Endothelial cell of hepatic sinusoid (primary cell): Measurements from ENCODE around the gene PNRC2.

Experiments
- in situ Hi-C: cut with HindIII; loops from 2 replicates; pipeline ENCODE4 v1.10.0; 2017; ENCODE audit warnings: low sequenced_read_pairs

Gene PNRC2, protein sequence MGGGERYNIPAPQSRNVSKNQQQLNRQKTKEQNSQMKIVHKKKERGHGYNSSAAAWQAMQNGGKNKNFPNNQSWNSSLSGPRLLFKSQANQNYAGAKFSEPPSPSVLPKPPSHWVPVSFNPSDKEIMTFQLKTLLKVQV

GRCh38 chr1:23959461-23960290, at the start of gene PNRC2:
Gene PNRC2, plus strand, starts transcription at chr1:23959828. Its CDS starts 1,630 bp downstream, at chr1:23961458.
- in situ Hi-C loops, result loop anchor here (5.0 kb wide), 2 partner anchors 68 to 97 kb away; no protein-coding TSS in a partner anchor

DNA sequence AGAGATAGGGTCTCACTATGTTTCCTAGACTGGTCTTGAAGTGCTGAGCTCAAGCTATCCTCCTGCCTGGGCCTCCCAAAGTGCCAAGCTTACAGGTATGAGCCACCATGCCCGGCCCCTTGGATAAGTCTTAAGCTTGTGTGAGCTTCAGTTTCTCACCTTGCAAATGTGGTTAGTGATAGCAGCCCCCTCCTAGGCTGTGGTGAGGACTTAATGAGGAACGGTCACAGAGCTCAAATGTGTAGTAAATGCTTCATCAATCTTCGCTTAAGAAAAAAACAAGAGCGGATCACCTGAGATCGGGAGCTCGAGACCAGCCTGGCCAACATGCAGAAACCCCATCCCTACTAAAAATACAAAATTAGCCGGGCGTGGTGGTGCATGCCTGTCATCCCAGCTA, 49.5 kb upstream of the PNRC2 start:
- in situ Hi-C loops, result loop anchor here (5.0 kb wide), 2 partner anchors 48 to 78 kb away; no protein-coding TSS in a partner anchor

GRCh38 chr1:23910553-23911246, 48.9 kb upstream of the PNRC2 start:
- in situ Hi-C loops, result loop anchor here (5.0 kb wide), 2 partner anchors 48 to 78 kb away; no protein-coding TSS in a partner anchor

GRCh38 chr1:23911921-23912320, 47.7 kb upstream of the PNRC2 start:
- in situ Hi-C loops, result loop anchor here (5.0 kb wide), 2 partner anchors 50 to 80 kb away; no protein-coding TSS in a partner anchor

- in situ Hi-C loops, result loop anchor here (5.0 kb wide), 2 partner anchors 51 to 81 kb away; no protein-coding TSS in a partner anchor
These were observed 46.3 kb upstream of the PNRC2 start, which contains the start of gene CNR2 for GRCh38 chr1:23913212-23913880. Gene CNR2, minus strand, starts transcription at chr1:23913362. Its CDS starts 37,745 bp downstream, at chr1:23875617.

- in situ Hi-C loops, result loop anchor here (5.0 kb wide), 2 partner anchors 53 to 83 kb away; no protein-coding TSS in a partner anchor
These were observed 44.7 kb upstream of the PNRC2 start for GRCh38 chr1:23914921-23915320.

DNA sequence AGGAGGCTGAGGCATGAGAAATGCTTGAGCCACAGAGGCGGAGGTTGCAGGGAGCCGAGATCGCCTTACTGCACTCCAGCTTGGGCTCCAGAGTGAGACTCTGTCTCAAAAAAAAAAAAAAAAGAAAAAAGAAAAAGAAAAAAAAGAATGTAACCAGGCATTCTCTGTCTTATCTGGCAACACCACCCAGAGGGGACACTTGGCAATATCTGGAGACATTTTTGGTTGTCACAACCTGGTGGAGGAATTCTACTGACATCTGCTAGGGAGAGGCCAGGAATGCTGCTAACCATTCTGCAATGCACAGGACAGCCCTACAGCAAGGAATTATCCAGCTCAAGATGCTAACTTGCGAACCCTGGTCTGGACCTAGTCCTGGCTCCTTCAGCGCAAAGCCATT, 44.2 kb upstream of the PNRC2 start:
- in situ Hi-C loops, result no loop called here

DNA sequence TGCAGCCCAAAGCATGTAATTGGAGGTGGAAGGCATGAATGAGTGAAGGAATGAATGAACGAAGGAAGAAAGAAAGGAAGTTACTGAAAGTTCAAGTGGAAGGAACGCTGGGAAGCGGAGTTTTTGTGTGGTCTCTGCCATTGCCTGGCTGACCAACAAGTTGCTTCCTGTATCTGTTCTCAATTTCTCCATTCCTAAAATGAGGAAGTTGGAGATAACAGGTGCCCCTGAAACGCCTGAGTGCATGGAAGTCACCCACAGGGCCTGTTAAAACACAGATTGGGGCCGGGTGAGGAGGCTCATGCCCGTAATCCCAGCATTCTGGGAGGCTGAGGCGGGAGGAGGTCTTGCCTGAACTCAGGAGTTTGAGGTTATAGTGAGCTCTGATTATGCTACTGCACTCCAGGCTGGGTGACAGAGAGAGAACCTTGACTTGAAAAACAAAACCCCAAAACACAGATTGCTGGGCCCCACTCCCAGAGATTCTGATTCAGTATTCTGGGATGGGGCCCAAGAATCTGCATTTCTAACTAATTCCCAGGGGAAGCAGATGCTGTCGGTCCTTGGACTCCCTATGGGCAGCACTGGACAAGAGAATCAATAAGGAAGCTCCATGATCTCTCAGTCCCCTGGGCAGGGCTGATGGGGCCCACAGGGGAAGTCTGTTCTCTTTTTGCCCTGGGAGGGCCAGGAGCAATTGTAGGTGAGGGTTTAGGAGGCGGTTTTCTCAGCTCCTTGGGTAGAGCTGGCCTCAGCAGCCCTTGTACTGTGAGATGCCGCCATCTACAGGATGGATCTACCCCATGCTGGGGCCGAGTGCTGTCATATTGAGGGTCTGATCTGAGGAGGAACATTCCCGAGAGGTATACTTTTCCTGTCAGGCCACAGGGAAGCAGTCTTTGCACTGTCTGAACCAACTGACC, 43.2 kb upstream of the PNRC2 start:
- in situ Hi-C loops, result no loop called here

DNA sequence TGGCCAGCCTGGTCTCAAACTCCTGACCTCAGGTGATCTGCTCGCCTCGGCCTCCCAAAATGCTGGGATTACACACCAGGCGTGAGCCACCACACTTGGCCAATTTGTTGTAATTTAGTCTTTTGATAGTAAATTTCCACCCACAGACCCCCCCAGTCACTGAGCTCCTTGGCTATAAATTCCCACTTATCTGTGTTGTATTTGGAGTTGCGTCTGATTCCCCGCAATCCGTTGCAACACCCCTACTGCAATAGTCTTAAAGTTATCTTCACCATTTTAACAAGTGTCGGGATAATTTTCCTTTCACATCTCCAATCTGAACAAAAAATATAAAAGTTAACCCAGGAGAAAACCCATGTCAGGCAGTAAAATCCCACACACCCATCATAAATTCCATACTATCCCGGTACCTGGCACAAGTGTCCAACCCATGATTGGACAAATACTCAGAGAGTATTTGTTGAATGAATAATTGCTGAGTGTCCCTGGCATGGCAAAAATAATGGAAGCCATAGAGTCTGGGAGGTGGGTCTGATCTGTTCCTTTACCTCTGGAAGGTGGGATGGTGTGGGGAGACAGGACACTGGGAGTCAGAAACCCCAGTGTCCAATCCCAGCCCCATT, 37.2 kb upstream of the PNRC2 start:
- in situ Hi-C loops, result no loop called here

DNA sequence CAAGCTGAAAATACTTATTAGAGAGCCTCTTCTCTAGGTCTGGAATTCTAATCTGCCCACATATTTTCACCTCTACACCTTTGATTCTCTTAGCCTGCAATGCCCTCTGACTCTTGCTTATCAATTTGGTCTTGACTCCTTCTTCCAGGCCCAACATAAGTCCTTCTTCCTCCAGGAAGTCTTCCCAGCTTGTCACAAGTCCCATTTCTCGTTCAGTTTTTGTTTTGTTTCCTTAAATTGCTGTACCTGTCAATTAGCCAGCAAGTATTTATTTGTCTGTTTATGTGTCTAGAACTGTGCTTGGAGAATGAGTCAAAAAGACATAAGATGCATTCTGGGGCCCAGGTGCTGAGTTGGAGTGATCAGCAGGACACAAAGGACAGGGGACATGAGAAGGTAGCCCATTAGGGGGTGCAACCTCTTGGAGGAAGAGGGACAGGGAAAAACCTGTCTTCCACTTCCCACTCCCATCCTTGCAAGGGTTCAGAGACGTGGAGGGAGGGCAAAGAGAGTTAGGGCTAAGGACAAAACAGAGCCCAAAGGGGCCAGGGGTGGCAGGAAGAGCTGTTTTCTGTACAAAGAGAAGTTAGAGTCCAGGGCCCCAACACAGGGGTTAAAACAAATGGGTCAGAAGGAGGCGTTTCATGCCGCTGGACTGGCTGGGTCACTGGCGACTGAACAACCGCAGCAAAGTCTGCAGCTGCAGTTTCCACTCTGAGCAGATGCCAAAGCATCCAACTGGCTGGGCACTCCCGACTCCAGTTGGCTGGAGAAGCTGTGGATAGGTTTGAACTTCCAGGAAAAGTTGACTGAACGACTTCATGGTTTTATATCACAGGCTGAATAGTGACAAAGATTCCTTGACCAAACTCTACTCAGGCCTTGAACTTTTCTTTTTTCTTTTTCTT, 35.8 kb upstream of the PNRC2 start:
- in situ Hi-C loops, result no loop called here

DNA sequence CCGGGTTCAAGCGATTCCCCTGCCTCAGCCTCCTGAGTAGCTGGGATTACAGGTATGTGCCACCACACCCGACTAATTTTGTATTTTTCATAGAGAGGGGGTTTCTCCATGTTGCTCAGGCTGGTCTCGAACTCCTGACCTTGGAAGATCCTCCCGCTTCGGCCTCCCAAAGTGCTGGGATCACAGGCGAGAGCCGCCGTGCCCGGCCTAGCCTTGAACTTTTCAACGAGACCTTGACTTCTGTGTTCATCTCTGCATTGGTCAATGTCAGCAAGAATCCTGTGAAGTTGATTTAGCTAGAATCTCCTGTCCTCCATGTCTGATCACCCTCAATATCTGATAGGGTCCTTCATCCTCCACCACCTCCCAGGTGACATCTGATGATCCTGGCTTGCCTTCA, 35.0 kb upstream of the PNRC2 start:
- in situ Hi-C loops, result no loop called here

DNA sequence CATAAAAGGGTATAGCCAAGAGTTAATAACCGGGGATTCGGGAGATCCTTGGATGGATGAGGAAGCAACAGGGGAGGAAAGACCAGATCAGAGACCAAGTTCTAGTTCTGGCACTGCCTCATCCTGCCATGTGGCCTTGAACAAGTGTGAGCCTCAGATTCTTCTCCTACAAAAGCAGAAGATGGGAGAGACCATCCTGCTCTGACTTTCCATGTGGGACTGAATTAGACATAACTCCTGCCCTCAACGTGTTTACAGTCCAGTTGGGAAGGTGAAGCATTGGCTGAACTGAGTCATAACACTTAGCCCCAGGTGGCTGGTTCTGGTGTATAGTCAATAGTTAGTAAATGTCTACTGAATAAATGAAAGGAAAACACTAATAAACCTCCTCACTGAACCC, 34.3 kb upstream of the PNRC2 start:
- in situ Hi-C loops, result no loop called here

GRCh38 chr1:23927097-23927496, 32.5 kb upstream of the PNRC2 start:
- in situ Hi-C loops, result no loop called here

DNA sequence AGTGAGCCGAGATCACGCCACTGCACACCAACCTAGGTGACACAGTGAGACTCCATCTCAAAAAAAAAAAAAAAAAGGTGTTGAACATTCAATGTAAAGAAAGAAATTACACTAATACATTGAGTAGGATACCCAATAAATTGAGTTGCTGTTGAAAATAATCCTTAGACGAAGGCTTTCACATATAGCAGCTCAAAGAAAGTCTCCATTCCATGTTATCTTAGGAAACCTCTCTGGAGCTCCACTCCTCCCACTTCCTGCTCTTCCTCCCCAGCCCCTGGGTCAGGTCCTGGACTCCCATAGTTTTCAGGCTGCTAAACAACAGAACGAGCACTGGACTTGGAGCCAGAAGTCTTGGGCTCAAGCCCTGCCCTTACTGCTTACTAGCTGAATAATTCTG, 30.8 kb upstream of the PNRC2 start:
- in situ Hi-C loops, result no loop called here

DNA sequence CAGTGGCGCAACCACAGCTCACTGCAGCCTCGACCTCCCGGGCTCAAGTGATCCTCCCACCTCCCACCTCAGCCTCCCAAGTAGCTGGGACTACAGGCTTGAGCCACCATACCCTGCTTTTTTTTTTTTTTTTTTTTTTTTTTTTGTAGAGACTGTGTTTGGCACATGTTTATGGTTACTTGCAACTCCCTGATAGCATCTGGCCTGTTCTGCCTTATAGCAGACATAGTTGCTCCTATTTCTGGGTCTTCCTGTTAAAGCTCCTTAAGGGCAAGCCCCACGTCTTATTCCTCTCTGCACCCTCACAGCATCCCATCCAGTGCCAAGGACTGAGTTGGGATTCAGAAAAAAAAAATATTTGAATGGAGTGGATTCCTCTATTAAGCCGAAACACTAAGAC, 29.4 kb upstream of the PNRC2 start:
- in situ Hi-C loops, result no loop called here

GRCh38 chr1:23930861-23931490, 28.7 kb upstream of the PNRC2 start:
- in situ Hi-C loops, result no loop called here

DNA sequence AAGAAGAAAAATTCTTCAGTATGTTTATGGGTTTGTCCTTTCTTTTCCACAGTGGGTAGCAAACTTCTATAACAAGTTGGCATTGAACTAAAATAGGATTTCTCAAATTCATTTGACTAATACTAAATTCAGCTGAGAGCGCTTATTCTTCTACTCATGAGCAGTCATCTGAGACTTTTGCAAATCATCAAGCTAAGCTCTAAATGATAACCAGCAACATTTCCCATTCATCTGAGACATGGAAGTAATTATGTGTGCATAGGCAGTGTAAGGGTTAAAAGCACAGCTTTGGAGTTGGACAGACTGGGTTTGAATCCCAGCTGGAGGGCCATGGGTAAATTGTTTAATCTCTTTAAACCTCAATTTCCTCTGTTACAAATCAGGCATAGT, 28.1 kb upstream of the PNRC2 start:
- in situ Hi-C loops, result no loop called here
